Camera-type eye (tissue), 1 donor: ENCODE data around the gene PLET1. TPM values are rescaled to one million over a fixed set of nuclear protein-coding genes. Genes with fewer than 3 reads are reported as not detected.

Source experiments
- total RNA-seq: library from RNA; depleted of rRNA; stranded (reverse); fragments of >200 nt; gene quantifications from one replicate; pipeline ENCODE4 v1.2.3, GENCODE V29; 2014

PLET1 gene, protein sequence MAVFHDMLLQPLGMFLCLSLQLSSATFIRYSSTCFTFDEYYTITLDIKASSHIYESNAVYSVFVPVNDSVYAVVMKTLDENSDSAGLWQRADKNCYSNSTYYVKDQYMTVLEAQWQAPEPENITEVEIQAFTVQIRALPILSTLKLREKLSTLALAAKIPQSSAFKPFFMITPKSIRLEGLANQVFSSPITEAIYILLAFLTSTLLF
- total RNA-seq = not detected

GRCh38 chr11:112260490-112260889 is at the start of gene PLET1:
TSS of gene PLET1 (minus strand) at chr11:112260860. CDS start at chr11:112260589, 271 bp downstream.

DNA sequence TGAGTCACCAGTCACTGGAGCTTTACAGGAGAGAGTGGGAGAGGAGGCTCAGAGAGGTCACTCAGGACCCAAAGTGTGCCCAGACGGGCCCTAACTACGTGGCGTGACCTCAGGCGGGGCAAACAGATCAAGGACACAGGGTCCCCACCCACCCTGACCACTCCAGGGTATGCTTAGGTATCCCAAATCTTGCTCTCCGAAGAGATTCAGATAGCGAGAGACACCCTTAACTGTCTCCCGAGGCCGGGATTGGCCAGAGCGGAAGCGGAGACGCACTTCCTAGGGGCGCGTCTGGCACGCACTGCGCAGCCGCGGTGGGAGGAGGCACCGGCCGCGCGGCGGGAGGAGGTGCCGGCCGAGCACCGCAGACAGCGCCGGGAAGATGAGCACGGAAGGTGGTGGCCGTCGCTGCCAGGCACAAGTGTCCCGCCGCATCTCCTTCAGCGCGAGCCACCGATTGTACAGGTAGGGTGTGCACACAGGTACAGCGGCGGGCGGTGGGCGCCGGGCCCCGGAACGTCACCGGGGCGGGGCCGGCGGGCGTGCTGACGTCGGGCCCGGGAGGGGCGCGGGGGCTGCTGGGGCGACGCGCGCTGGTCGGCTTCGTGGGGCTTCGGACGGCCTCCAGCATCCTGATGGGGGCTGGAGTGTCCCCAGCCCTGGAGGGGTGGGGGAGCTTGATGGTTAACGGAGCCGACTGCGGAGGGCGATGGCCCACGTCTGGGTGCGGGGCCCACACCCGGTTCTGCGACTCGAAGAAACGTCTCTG is 34.4 kb downstream of the PLET1 start, which contains the start of gene PTS:
Gene PTS, plus strand, starts transcription at position 367 of the 769 bp plus-strand sequence. Its CDS starts 16 bp downstream, at position 383.

Other genes with a start within 250 kb of the PLET1 start
- 35.1 TPM for gene DLAT, start 235.5 kb downstream of the PLET1 start, total RNA-seq
- 5.9 TPM for gene PIH1D2, start 186.8 kb downstream of the PLET1 start, total RNA-seq
- gene NKAPD1, start 186.6 kb downstream of the PLET1 start, total RNA-seq = 31.3 TPM
- gene TIMM8B, start 174.1 kb downstream of the PLET1 start, total RNA-seq = 48.8 TPM
- gene SDHD, start 174.0 kb downstream of the PLET1 start, total RNA-seq = 70.3 TPM
- gene IL18, start 96.8 kb downstream of the PLET1 start, total RNA-seq = 4.4 TPM
- 0.93 TPM for gene TEX12, start 93.5 kb downstream of the PLET1 start, total RNA-seq
- gene BCO2, start 85.3 kb downstream of the PLET1 start, total RNA-seq = 16.1 TPM
- gene PTS, start 34.4 kb downstream of the PLET1 start, total RNA-seq = 34.7 TPM